B cell (primary cell): ENCODE results near the gene PCDH15.

Source experiments
- EZH2 ChIP-seq: IDR thresholded peaks from 2 replicates; pipeline ENCODE4 v1.6.1; 2012; ENCODE audit warnings: borderline replicate concordance, low read depth, mild to moderate bottlenecking, moderate library complexity, low read length; ENCODE audit not compliant: insufficient read depth, poor library complexity, severe bottlenecking
- TF ChIP-seq, protein P1 (sequence below): fragments of 200-600 bp; IDR thresholded peaks from one replicate; pipeline ENCODE4 v1.8.0; 2022; ENCODE audit warnings: antibody characterized with exemption, mild to moderate bottlenecking

DNA sequence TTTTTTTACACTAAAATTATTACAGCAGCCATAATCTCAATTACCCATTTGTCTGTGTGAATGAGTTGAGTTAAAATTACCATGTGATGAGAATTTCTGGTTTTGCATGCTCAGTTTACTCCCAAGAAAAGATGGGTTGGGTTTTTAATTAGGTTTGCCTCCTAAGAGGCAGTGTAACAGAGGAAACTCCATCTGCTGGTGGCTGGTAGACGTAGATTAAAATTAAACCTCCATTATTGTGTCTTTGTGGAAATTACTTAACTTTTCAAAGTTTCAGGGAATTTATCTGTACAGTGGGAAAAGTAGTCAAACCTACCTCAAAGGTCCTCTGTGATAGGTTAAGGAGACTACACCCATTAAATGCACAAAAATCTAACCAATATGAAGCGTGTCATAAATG lies 954.2 kb downstream of the PCDH15 start:
- TF ChIP-seq, protein P1, sequence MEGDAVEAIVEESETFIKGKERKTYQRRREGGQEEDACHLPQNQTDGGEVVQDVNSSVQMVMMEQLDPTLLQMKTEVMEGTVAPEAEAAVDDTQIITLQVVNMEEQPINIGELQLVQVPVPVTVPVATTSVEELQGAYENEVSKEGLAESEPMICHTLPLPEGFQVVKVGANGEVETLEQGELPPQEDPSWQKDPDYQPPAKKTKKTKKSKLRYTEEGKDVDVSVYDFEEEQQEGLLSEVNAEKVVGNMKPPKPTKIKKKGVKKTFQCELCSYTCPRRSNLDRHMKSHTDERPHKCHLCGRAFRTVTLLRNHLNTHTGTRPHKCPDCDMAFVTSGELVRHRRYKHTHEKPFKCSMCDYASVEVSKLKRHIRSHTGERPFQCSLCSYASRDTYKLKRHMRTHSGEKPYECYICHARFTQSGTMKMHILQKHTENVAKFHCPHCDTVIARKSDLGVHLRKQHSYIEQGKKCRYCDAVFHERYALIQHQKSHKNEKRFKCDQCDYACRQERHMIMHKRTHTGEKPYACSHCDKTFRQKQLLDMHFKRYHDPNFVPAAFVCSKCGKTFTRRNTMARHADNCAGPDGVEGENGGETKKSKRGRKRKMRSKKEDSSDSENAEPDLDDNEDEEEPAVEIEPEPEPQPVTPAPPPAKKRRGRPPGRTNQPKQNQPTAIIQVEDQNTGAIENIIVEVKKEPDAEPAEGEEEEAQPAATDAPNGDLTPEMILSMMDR = no peak
- no peak for TF ChIP-seq EZH2
